Embryonic facial prominence (tissue), 1 donor: ENCODE results near the gene CUEDC1.

Source experiments
- DNase-seq: peaks from one replicate; pipeline ENCODE4 v3.0.0-alpha.2; 2016; ENCODE audit errors: extremely low spot score

The CUEDC1 gene

GRCh38 chr17:57838453-57838852 is 116.8 kb downstream of the CUEDC1 start:
- DNase-seq, result no peak

DNA sequence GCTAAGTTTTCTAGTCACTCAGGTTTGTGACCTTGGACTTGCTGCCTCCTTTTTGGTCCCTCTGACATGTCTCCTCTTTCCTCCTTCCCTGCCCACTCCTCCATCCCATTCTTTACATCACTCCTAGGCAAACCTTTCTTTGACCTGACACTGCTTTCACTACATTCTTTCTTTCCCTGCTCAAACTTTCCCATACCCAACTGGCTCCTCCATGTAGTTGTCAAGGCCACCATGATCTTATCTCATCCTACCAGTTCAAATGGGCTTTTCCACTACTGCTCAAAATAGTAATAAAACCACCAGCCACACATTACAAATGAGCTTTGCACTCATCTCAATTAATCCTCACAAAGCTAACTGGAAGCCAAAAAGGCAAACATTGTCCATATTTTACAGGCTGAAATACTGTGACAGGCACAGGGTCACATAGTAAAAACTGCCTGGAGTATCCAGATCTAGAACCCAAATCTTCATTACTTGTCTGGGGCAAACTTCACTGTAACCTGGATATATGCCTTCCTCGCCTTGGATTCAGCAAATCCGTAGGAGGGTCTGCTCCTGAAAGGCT is 119.8 kb downstream of the CUEDC1 start:
- DNase-seq, result no peak

DNA sequence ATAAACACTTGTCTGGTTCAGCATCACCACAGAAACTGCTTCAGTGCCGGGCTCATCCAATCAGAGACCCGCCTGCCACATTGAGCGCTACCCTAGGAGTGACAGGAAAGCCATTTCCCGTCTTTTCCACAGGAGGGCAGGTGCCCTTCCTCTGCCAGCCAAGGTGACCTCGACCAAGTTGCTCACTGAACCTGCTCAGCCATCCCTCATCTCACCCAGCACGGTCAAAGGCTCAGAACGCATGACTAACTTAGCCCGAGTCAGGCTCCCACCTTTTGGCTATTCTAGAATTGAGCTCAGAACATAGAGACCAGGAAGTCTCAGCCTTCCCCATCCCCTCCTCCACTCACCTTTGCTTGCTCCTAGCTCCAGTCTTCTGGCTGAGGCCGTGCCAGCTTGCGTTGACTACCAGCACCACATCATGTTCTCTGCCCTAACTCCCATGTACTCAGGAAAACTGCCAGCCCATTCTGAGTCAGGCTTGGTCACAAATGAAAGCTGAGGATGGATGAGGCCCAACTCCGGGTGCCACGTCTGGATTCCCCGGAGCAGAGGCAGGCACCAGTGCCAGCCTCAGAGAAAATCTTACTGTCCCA is 121.0 kb downstream of the CUEDC1 start:
- DNase-seq, result no peak

GRCh38 chr17:57833179-57833939 is 121.9 kb downstream of the CUEDC1 start:
- peak; percentile 58 for DNase-seq

GRCh38 chr17:57832314-57833178 is 122.7 kb downstream of the CUEDC1 start:
- no peak for DNase-seq

DNA sequence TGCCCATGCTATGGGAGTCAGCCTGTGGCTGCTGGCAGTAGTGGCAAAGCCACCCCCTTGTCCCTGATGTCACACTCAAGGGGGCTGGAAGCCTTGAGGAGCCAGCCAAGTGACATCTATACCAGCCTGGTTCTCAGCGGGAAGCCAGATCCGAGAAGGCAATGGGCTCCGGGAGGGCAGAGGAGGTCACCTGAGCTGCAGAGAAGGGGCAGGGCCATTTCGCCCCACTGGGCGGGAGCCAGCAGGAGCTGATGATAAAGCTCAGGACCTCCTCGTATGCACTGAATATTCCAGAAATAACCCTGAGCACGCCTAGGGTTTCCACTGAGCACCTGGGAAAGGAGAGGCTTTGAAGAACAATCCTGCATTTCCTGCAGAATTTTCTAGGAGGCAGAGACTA is 124.3 kb downstream of the CUEDC1 start:
- DNase-seq, result no peak

DNA sequence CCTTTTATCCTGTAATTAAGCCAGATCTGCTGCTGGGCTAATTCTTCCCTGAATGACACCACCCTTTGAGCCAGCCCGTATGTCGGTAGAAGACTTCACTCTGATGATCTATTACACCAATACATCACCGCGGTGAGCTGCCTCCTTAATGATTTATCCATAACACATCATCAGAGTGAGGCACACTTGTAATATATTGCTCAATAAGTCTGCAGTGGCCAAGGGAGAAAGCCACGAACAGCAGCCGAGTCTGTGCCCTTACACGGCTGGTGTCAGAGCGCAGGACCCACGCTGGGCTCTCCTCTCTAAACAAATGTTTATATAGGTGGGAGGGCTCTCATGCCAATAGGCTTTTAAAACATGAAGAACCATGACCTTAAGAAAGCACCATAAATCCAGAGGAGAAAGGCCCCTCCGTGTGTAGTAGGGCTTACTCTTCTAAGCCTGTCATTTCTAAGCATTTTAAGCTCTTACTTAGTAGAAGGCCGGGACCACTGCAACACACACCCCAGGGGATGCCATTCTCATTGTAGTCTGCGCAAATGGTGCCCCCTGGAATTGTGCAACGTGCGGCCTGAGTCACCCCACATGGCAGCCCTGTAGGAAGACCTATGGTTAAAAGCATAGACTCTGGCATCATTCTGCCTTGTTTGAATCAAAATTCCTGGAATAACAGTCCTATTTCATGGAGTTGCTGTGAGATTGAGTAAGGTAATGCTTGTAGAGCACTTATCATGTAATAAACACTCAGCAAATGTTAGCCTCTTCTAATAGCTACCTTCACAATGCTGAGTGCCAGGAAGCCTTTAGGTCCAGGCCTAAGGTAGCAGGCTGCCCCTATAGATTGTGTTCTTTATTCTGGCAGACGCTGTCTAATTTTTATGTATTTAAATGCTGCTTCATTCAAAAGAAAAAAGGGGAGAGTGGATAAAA is 131.5 kb downstream of the CUEDC1 start:
- no peak for DNase-seq

GRCh38 chr17:57819867-57820266 is 135.3 kb downstream of the CUEDC1 start:
- DNase-seq, result no peak

- DNase-seq, result no peak
Measured at GRCh38 chr17:57819285-57819684, 135.9 kb downstream of the CUEDC1 start.

GRCh38 chr17:57818066-57818465 is 137.1 kb downstream of the CUEDC1 start:
- no peak for DNase-seq

DNA sequence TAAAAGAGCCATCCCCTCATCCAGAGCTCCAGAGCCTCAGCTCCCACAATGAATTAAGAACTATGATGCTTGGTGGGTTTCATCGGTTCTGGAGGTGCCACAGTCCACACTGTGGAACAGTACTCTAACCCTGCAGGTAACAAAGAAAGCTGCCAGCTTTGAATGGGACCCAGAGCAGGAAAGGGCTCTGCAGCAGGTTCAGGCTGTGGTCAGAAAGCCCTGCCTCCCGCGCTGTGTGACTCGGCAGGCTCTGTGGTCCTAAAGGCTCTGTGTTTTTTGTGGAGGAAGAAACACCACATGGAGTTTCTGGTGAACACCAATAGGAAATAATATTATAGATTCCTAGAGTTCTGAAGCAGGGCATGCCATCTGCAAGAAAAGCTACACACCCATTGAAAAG is 137.9 kb downstream of the CUEDC1 start:
- no peak for DNase-seq

DNA sequence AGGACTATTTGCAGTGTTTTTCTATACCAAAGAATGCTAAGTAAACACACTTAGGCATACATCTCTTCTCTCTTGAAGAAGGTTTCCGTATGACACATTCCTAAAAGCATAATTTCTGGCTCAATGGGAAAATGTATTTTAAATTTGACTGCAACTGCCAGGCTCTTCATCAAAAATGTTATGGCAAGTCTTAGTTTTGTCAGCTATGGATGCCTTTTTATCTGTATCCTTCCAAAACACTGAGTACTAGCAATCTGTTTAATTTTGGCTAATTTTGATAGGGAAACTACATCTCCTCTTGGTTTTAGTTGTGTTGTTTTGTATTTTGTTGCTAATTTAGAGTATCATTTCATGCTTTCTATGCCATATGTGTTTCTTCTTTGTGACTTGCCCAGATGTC is 140.8 kb downstream of the CUEDC1 start:
- DNase-seq, result no peak

GRCh38 chr17:57811638-57812280 is 143.5 kb downstream of the CUEDC1 start:
- DNase-seq, result no peak
